Endothelial cell of umbilical vein (primary cell): ENCODE measurements around the gene SREK1IP1. TPM values are rescaled to one million over a fixed set of nuclear protein-coding genes. Genes with fewer than 3 reads are reported as not detected.
A peak's percentile ranks its signal among the peaks of the same experiment; 100 is the strongest.

Experiments
- BruUV-seq: library from RNA; stranded (reverse); fragments of 400-500 nt; replicated peaks from 2 replicates; lab custom pipeline; 2021; lab: Mats Ljungman, UMichigan
- CTCF ChIA-PET: fragments of 300-600, 350-600 bp; sonication (Branson Sonifier 250); formaldehyde crosslinking; loops from one replicate; lab custom pipeline; 2021; ENCODE audit warnings: antibody characterized with exemption, inconsistent platforms; lab: Charles Lee
- POLR2A ChIA-PET: fragments of 300-600, 350-600 bp; sonication (Branson Sonifier 250); formaldehyde crosslinking; loops from one replicate; lab custom pipeline; 2021; ENCODE audit warnings: antibody characterized with exemption, inconsistent platforms; lab: Charles Lee
- DNase-seq: peaks from one replicate; pipeline ENCODE4 v3.0.0-alpha.2; 2011; ENCODE audit warnings: low read depth, low spot score
- FAIRE-seq: peaks from 2 replicates; lab custom pipeline; 2011; peaks lifted over from hg19 to GRCh38; lab: Jason Lieb, UNC
- H2AFZ ChIP-seq: 2 replicates; pipeline ENCODE4 v1.6.0; 2012; ENCODE audit warnings: low read depth, low read length, control low read depth, inconsistent platforms
- H3K27ac ChIP-seq: 2 replicates; pipeline ENCODE4 v1.5.1; 2011; ENCODE audit warnings: low read depth, mild to moderate bottlenecking, control low read depth, low read length, moderate library complexity; ENCODE audit not compliant: insufficient read depth
- H3K27me3 ChIP-seq, 2 experiments: 2 replicates each; pipeline versions ENCODE4 v1.6.0 to v1.6.1; 2011; ENCODE audit warnings: low read length in 2 of 2, mixed read lengths in 1 of 2; ENCODE audit not compliant: control insufficient read depth in 2 of 2, insufficient read depth in 2 of 2
- H3K36me3 ChIP-seq, 2 experiments: 2 replicates in 1 of 2; 3 replicates in 1 of 2; pipeline ENCODE4 v1.5.1; 2011; ENCODE audit warnings: low read length in 2 of 2, mild to moderate bottlenecking in 1 of 2, moderate library complexity in 1 of 2; ENCODE audit not compliant: control insufficient read depth in 2 of 2, insufficient read depth in 2 of 2; ENCODE audit errors: extremely low read depth in 1 of 2
- H3K4me1 ChIP-seq: 3 replicates; pipeline ENCODE4 v1.5.1; 2011; ENCODE audit warnings: mild to moderate bottlenecking, low read length; ENCODE audit not compliant: control insufficient read depth, insufficient read depth; ENCODE audit errors: extremely low read depth
- H3K4me2 ChIP-seq: 2 replicates; pipeline ENCODE4 v1.6.1; 2011; ENCODE audit warnings: low read length, control low read depth, mixed read lengths; ENCODE audit not compliant: insufficient read depth
- H3K4me3 ChIP-seq, 3 experiments: fragments of 200-600 bp in 1 of 3; sonication (generic), shearing (Covaris generic) in 1 of 3; replicated peaks in 1 of 3; 2 replicates each; pipeline ENCODE4 v1.5.1; 2011 to 2016; ENCODE audit warnings: control low read depth in 3 of 3, low read length in 3 of 3, mild to moderate bottlenecking in 2 of 3, inconsistent platforms in 1 of 3, low read depth in 1 of 3, moderate library complexity in 1 of 3; ENCODE audit not compliant: insufficient read depth in 1 of 3
- H3K79me2 ChIP-seq: 2 replicates; pipeline ENCODE4 v1.6.0; 2012; ENCODE audit warnings: low read length, inconsistent platforms; ENCODE audit not compliant: control insufficient read depth, insufficient read depth
- H3K9ac ChIP-seq: replicated peaks from 2 replicates; pipeline ENCODE3; 2011; ENCODE audit warnings: low read length, control low read depth; ENCODE audit not compliant: insufficient read depth; ENCODE audit errors: extremely low read depth
- H3K9me1 ChIP-seq: replicated peaks from 3 replicates; pipeline ENCODE4 v1.6.0; 2011; ENCODE audit warnings: mild to moderate bottlenecking, low read length; ENCODE audit not compliant: control insufficient read depth, insufficient read depth; ENCODE audit errors: extremely low read depth
- H3K9me3 ChIP-seq: replicated peaks from 2 replicates; pipeline ENCODE4 v1.5.1; 2012; ENCODE audit warnings: low read length, inconsistent platforms; ENCODE audit not compliant: control insufficient read depth, insufficient read depth
- H4K20me1 ChIP-seq: replicated peaks from 2 replicates; pipeline ENCODE3; 2011; ENCODE audit warnings: mild to moderate bottlenecking, low read length; ENCODE audit not compliant: control insufficient read depth, insufficient read depth; ENCODE audit errors: extremely low read depth
- EZH2 ChIP-seq: IDR thresholded peaks from 2 replicates; pipeline ENCODE4 v1.6.1; 2012; ENCODE audit warnings: borderline replicate concordance, low read depth, mild to moderate bottlenecking, moderate library complexity, low read length, inconsistent platforms; ENCODE audit not compliant: severe bottlenecking
- FOS ChIP-seq: IDR thresholded peaks from 2 replicates; pipeline ENCODE4 v1.6.1; 2011; ENCODE audit warnings: mild to moderate bottlenecking, low read length, moderate library complexity, borderline replicate concordance; ENCODE audit not compliant: insufficient read depth
- GATA2 ChIP-seq: IDR thresholded peaks from 2 replicates; pipeline ENCODE4 v1.7.0; 2011; ENCODE audit warnings: low read depth, mild to moderate bottlenecking, moderate library complexity, mixed read lengths, low read length; ENCODE audit not compliant: insufficient read length, insufficient read depth
- JUN ChIP-seq: IDR thresholded peaks from 2 replicates; pipeline ENCODE4 v1.6.1; 2011; ENCODE audit warnings: borderline replicate concordance, low read depth; ENCODE audit not compliant: insufficient read length, insufficient read depth
- MYC ChIP-seq: IDR thresholded peaks from one replicate; pipeline ENCODE4 v1.6.1; 2011; ENCODE audit warnings: mild to moderate bottlenecking, low read depth, low read length
- POLR2A ChIP-seq: IDR thresholded peaks from 2 replicates; pipeline ENCODE4 v1.6.1; 2012; ENCODE audit warnings: low read depth, mild to moderate bottlenecking, control low read depth, low read length
- POLR2AphosphoS5 ChIP-seq: IDR thresholded peaks from 2 replicates; pipeline ENCODE4 v1.6.1; 2012; ENCODE audit warnings: low read depth, mild to moderate bottlenecking, control low read depth, low read length, moderate library complexity; ENCODE audit not compliant: insufficient read depth
- dilution Hi-C: fragments of 300-500 bp; cut with MboI; formaldehyde crosslinking; loops from one replicate; pipeline ENCODE4 v1.15.0; 2019; ENCODE audit warnings: low sequenced_read_pairs; ENCODE audit not compliant: extremely low pct_ligation_motif_present
- intact Hi-C: fragments of 100-400 bp; cut with micrococcal nuclease; formaldehyde crosslinking; loops from one replicate; pipeline ENCODE4 v1.10.0; 2022
- polyA plus RNA-seq, 4 experiments: library from polyadenylated mRNA; depleted of rRNA in 3 of 4; stranded (reverse) in 3 of 4; unstranded in 1 of 4; fragments of >200 nt; gene quantifications; 2 replicates each; pipeline versions ENCODE4 v1.2.1 to v1.2.3, GENCODE V29; 2011 to 2012; ENCODE audit warnings: missing spikeins in 1 of 4
- total RNA-seq: library from RNA; stranded (reverse); gene quantifications from 2 replicates; pipeline ENCODE4 v1.2.3, GENCODE V29; 2021
- TF ChIP-seq, protein P1 (sequence below), 2 donors: IDR thresholded peaks; 1 replicate in 1 of 2; 2 replicates in 1 of 2; pipeline ENCODE4 v1.5.1; 2011; ENCODE audit warnings: low read length in 2 of 2, mild to moderate bottlenecking in 2 of 2, moderate library complexity in 2 of 2, control low read depth in 1 of 2, inconsistent platforms in 1 of 2, low read depth in 1 of 2; ENCODE audit not compliant: insufficient read depth in 1 of 2; ENCODE audit errors: extremely low read depth in 1 of 2
- TF ChIP-seq, protein P2 (sequence below): IDR thresholded peaks from 2 replicates; pipeline ENCODE4 v1.6.1; 2011; ENCODE audit not compliant: insufficient read depth, insufficient read length

SREK1IP1 gene
- total and polyA plus RNA-seq, 2 donors (not counting 3 experiments of a cell fraction or from before 2014, with no cell fraction given), result 6.3 to 17.8 TPM

DNA sequence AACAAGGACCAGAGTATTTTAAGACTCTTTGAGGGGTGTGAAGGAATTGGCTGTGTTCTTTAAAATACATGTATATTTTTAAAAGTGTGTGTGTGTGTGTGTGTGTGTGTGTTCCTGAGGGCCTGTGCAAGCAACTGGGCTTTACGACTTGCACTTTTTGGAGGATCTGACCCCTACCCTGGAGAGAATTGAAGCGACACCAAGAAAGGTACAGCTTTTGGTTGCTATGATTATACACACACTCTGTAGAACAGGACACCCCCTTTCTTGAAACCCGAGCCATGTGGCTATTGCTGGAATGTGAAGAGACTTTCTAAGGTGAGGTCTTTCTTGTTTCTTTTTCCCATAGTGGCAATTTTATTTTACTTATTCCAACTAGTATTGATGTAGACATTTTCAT, 77.2 kb downstream of the SREK1IP1 start:
- no TSS peak for BruUV-seq
- Histone ChIP-seq H3K9ac (no peak overlapping the region), H3K36me3 (no peaks in the 10 kb centered on the region), H3K27me3 (peaks cover 33 to 53% of the 10 kb centered on the region in 2 experiments), H3K4me3 (no peak overlapping the region), H3K4me2 (peak overlapping the region; percentile 63), H3K9me3 (no peaks in the 10 kb centered on the region), H4K20me1 (no peaks in the 10 kb centered on the region), H3K9me1 (no peaks in the 10 kb centered on the region), H2AFZ (no peak overlapping the region), H3K27ac (no peak overlapping the region), H3K79me2 (no peaks in the 10 kb centered on the region), H3K4me1 (peaks cover 7% of the 10 kb centered on the region)
- TF ChIP-seq POLR2A (no peak), GATA2 (no peak), MYC (no peak), EZH2 (no peak), FOS (no peak), JUN (no peak), POLR2AphosphoS5 (no peak)
- TF ChIP-seq, protein P1, sequence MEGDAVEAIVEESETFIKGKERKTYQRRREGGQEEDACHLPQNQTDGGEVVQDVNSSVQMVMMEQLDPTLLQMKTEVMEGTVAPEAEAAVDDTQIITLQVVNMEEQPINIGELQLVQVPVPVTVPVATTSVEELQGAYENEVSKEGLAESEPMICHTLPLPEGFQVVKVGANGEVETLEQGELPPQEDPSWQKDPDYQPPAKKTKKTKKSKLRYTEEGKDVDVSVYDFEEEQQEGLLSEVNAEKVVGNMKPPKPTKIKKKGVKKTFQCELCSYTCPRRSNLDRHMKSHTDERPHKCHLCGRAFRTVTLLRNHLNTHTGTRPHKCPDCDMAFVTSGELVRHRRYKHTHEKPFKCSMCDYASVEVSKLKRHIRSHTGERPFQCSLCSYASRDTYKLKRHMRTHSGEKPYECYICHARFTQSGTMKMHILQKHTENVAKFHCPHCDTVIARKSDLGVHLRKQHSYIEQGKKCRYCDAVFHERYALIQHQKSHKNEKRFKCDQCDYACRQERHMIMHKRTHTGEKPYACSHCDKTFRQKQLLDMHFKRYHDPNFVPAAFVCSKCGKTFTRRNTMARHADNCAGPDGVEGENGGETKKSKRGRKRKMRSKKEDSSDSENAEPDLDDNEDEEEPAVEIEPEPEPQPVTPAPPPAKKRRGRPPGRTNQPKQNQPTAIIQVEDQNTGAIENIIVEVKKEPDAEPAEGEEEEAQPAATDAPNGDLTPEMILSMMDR (IDR thresholded peaks at IDR 0.05; ENCODE audit: extremely low read depth in 1 of 2, insufficient read depth in 1 of 2, low read depth in 1 of 2, low read length in 2 of 2), result no peak
- TF ChIP-seq, protein P2, sequence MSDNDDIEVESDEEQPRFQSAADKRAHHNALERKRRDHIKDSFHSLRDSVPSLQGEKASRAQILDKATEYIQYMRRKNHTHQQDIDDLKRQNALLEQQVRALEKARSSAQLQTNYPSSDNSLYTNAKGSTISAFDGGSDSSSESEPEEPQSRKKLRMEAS, result no peak
- intact Hi-C loops (no loop called here), dilution Hi-C loops (no loop called here)
- FAIRE-seq, result no peak
- ChIA-PET POLR2A (no interaction called here), CTCF (interaction anchor here (1.1 kb wide), 1 partner anchor 15 kb away, joined by 3 read pairs; no protein-coding TSS in a partner anchor)
- DNase-seq, result no peak
